Measurements from ENCODE around the gene DRG1.
A peak's percentile ranks its signal among the peaks of the same experiment; 100 is the strongest.

The DRG1 gene

DNA sequence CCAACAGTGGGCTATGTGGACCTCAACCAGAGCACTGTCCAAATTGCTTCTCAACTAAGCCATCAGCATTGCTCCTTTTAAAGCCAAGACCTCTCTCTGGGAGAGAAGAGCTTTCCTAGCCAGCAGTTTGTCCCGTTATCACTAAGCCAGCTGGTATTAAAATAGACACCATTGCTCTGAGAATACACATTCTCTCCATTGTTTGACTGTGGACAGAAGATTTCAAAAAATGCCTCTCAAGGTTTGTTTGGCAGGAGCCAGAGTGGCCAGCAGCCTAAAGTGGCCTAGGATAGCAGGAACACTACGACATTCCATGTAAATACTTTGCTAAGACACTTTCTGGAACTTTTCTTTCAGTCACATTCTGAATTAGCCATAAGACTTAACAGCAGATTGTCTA, 49.0 kb downstream of the DRG1 start:
- CTCF ChIA-PET, result interaction anchor here (1.3 to 1.8 kb wide), 3 partner anchors 8 to 12 kb away, joined by 3 to 5 read pairs (median 4); no protein-coding TSS in a partner anchor
- POLR2A ChIA-PET, result interaction anchor here (0.9 kb wide), 1 partner anchor 43 kb away, joined by 3 read pairs; no protein-coding TSS in a partner anchor

DNA sequence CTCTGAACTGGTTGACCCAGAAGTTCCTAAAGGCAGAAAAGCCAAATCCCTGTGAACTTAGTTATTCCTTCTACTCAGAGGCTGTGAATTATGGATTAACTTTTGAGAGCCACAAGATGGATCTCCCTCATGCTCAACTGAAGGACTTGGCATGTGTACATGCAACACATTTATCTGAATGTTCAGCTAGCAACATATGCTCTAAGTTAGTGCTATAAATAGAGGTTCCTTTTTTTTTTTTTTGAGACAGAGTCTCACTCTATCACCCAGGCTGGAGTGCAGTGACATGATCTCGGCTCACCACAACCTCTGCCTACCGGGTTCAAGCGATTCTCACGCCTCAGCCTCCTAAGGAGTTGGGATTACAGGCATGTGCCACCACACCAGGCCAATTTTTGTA, 50.1 kb downstream of the DRG1 start:
- ChIA-PET POLR2A (no interaction called here), CTCF (interaction anchor here (1.1 to 1.8 kb wide), 2 partner anchors 10 to 11 kb away, joined by 3 to 4 read pairs; no protein-coding TSS in a partner anchor)
- H3K27me3 ChIP-seq (replicated peaks in 2 of 5; ENCODE audit: control insufficient read depth in 4 of 5, insufficient read depth in 5 of 5, low read length in 4 of 5), result no peaks in the 10 kb centered on the region
- peak in 2 of 3 donors; percentile 6 to 31 for DNase-seq
- H3K4me1 ChIP-seq (ENCODE audit: control extremely low read depth in 1 of 4, control insufficient read depth in 4 of 4, insufficient read depth in 4 of 4, low read length in 3 of 4), result peaks cover 0 to 4% (median 1%) of the 10 kb centered on the region in 4 experiments
- H3K27ac ChIP-seq (ENCODE audit: insufficient read depth in 1 of 2, low read depth in 1 of 2, low read length in 2 of 2, poor library complexity in 1 of 2, severe bottlenecking in 2 of 2), result peak overlapping the region in 1 of 2 experiments; percentile 63
- 18% methylated on average over 4 of the region's 4 CpGs for WGBS (ENCODE audit: insufficient coverage)
- no peaks in the 10 kb centered on the region for H3K9me3 ChIP-seq (ENCODE audit: control extremely low read depth in 1 of 5, control insufficient read depth in 4 of 5, insufficient read depth in 2 of 5, low read depth in 1 of 5, low read length in 4 of 5)
- no peak overlapping the region for H3K4me3 ChIP-seq (ENCODE audit: control insufficient read depth in 1 of 7, extremely low read depth in 1 of 7, insufficient read depth in 4 of 7, low read depth in 2 of 7, low read length in 6 of 7)
- H3K36me3 ChIP-seq (ENCODE audit: control insufficient read depth in 4 of 4, insufficient read depth in 4 of 4, low read length in 3 of 4), result peaks cover 24 to 75% (median 44%) of the 10 kb centered on the region in 4 experiments

More for the DNA sequence above, 49.0 kb downstream of the DRG1 start:
- no peaks in the 10 kb centered on the region for H3K9me3 ChIP-seq (ENCODE audit: control extremely low read depth in 1 of 5, control insufficient read depth in 4 of 5, insufficient read depth in 2 of 5, low read depth in 1 of 5, low read length in 4 of 5)
- WGBS (ENCODE audit: insufficient coverage), result 89% methylated on average over 2 of the region's 2 CpGs
- peaks cover 20 to 74% (median 41%) of the 10 kb centered on the region in 4 experiments for H3K36me3 ChIP-seq (ENCODE audit: control insufficient read depth in 4 of 4, insufficient read depth in 4 of 4, low read length in 3 of 4)
- no peaks in the 10 kb centered on the region for H3K27me3 ChIP-seq (replicated peaks in 2 of 5; ENCODE audit: control insufficient read depth in 4 of 5, insufficient read depth in 5 of 5, low read length in 4 of 5)
- no peak overlapping the region for H3K27ac ChIP-seq (ENCODE audit: insufficient read depth in 1 of 2, low read depth in 1 of 2, low read length in 2 of 2, poor library complexity in 1 of 2, severe bottlenecking in 2 of 2)
- no peak overlapping the region for H3K4me3 ChIP-seq (ENCODE audit: control insufficient read depth in 1 of 7, extremely low read depth in 1 of 7, insufficient read depth in 4 of 7, low read depth in 2 of 7, low read length in 6 of 7)
- H3K4me1 ChIP-seq (ENCODE audit: control extremely low read depth in 1 of 4, control insufficient read depth in 4 of 4, insufficient read depth in 4 of 4, low read length in 3 of 4), result peaks cover 0 to 4% (median 1%) of the 10 kb centered on the region in 4 experiments
- no peak for DNase-seq

DNA sequence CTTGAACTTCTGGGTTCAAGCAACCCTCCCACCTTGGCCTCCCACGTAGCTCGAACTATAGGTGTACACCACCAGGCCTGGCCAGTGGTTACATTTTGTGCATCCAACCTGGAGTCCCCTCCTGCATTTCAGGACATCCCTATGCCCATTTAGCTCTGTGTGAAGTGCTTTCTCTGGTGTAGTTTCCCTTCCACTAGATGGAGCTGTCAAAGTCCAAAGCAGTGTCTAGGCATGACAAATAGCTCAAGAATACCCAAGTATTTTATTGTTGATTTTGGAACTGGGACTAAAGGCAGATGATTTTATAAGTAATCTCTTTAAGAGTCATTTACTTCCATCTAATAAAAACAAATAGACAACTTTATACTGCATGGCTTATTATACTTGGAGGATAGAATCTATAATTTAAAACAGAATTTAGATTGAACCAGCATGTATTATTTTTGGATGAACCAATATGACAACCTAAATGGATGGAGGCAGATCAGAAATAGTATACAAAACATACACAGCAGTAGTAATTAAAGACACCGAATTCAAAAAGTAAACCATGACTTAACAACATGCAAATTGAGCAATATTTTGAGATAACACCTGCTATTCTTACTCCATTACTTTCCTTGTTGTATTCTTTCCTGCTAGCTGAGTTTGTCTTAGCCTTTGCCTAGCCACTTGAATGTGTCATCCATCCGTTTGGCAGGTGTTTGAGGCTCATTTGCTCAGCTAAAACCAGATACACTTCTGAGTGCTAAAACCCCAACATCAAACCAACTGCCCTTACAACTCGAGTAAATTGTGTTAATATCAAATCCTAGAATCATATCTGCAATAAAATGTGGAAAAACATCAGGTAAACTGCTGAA, 52.5 kb downstream of the DRG1 start:
- CTCF ChIA-PET, result interaction anchor here (0.6 to 2.1 kb wide), 12 partner anchors 9 to 406 kb away, joined by 3 to 13 read pairs (median 4); no protein-coding TSS in a partner anchor
- POLR2A ChIA-PET, result no interaction called here
- Histone ChIP-seq H3K9me3 (ENCODE audit: control extremely low read depth in 1 of 5, control insufficient read depth in 4 of 5, insufficient read depth in 2 of 5, low read depth in 1 of 5, low read length in 4 of 5) (no peaks in the 10 kb centered on the region), H3K4me3 (ENCODE audit: control insufficient read depth in 1 of 7, extremely low read depth in 1 of 7, insufficient read depth in 4 of 7, low read depth in 2 of 7, low read length in 6 of 7) (no peak overlapping the region), H3K36me3 (ENCODE audit: control insufficient read depth in 4 of 4, insufficient read depth in 4 of 4, low read length in 3 of 4) (peaks cover 26 to 71% (median 36%) of the 10 kb centered on the region in 4 experiments), H3K27me3 (replicated peaks in 2 of 5; ENCODE audit: control insufficient read depth in 4 of 5, insufficient read depth in 5 of 5, low read length in 4 of 5) (no peaks in the 10 kb centered on the region), H3K27ac (ENCODE audit: insufficient read depth in 1 of 2, low read depth in 1 of 2, low read length in 2 of 2, poor library complexity in 1 of 2, severe bottlenecking in 2 of 2) (no peak overlapping the region), H3K4me1 (ENCODE audit: control extremely low read depth in 1 of 4, control insufficient read depth in 4 of 4, insufficient read depth in 4 of 4, low read length in 3 of 4) (peaks cover 0 to 4% (median 1%) of the 10 kb centered on the region in 4 experiments)
- peak; percentile 46 to 70 (median 67) for DNase-seq
- whole genome bisulfite sequencing (ENCODE audit: insufficient coverage), result 96% methylated on average over 4 of the region's 5 CpGs

DNA sequence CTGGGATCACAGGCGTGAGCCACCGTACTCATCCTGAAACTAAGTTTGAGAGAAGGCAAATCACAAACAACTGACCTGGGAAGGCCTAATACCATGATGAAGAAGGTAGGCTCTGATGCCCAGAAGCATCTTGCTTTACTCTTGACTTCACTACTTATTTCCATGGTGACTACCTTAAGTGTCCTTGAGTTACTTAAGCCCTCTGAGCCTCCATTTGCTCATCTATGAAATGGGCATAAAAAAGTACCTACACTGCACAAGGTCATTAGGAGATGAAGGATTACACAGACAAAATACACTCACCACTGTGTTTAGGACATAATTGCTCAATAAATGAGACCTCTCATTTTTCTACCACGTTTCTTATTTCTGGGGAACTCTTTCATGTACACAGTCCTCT, 62.3 kb downstream of the DRG1 start:
- Histone ChIP-seq H3K4me3 (ENCODE audit: control insufficient read depth in 1 of 7, extremely low read depth in 1 of 7, insufficient read depth in 4 of 7, low read depth in 2 of 7, low read length in 6 of 7) (no peak overlapping the region), H3K27ac (ENCODE audit: insufficient read depth in 1 of 2, low read depth in 1 of 2, low read length in 2 of 2, poor library complexity in 1 of 2, severe bottlenecking in 2 of 2) (no peak overlapping the region), H3K27me3 (replicated peaks in 2 of 5; ENCODE audit: control insufficient read depth in 4 of 5, insufficient read depth in 5 of 5, low read length in 4 of 5) (no peaks in the 10 kb centered on the region), H3K36me3 (ENCODE audit: control insufficient read depth in 4 of 4, insufficient read depth in 4 of 4, low read length in 3 of 4) (peaks cover 20 to 66% (median 48%) of the 10 kb centered on the region in 4 experiments), H3K4me1 (ENCODE audit: control extremely low read depth in 1 of 4, control insufficient read depth in 4 of 4, insufficient read depth in 4 of 4, low read length in 3 of 4) (no peaks in the 10 kb centered on the region), H3K9me3 (ENCODE audit: control extremely low read depth in 1 of 5, control insufficient read depth in 4 of 5, insufficient read depth in 2 of 5, low read depth in 1 of 5, low read length in 4 of 5) (no peaks in the 10 kb centered on the region)
- DNase-seq, result no peak
- POLR2A ChIA-PET, result no interaction called here
- 100% methylated on average over 2 of the region's 3 CpGs for WGBS (ENCODE audit: insufficient coverage)
- CTCF ChIA-PET, result interaction anchor here (1.0 to 1.4 kb wide), 2 partner anchors 10 to 12 kb away, joined by 3 to 4 read pairs; no protein-coding TSS in a partner anchor

DNA sequence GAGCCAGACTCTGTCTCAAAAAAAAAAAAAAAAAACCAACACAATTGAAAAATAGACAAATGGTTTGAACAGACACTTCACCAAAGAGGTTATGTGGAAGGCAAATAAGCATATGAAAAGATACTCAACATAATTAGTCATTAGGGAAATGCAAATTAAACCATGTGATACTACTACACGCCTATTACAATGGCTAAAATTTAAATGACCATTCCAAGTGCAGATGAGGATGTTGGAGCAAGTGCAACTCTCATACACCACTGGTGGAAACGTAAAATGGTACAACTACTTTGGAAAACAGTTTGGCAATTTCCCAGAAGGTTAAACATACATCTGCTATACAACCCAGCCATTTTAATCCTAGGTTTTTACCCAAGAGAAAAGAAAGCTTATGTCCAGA, 65.9 kb downstream of the DRG1 start:
- WGBS (ENCODE audit: insufficient coverage), result no CpG with 5 or more reads among the region's 2 CpGs

DNA sequence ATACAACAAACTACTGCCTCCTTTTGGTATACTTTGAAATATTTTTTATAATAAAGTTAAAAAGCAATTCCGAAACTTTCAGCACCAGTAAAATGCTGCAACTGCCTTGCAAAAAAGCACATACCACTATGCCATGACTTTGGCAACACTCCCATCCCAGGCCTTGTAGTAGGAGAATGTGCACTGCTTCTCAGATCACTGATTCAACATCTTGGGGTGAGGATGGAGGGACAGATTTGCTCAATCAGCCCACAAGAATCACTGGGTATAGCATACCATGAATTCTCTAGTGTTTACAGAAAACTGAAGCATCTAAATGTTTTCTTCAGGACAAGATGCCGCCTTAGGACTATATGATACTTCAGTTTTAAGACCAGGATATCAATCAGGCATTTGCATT, 75.3 kb downstream of the DRG1 start:
- peaks cover 0 to 5% (median 0%) of the 10 kb centered on the region in 4 experiments for H3K4me1 ChIP-seq (ENCODE audit: control extremely low read depth in 1 of 4, control insufficient read depth in 4 of 4, insufficient read depth in 4 of 4, low read length in 3 of 4)
- no peak for DNase-seq
- CTCF ChIA-PET, result no interaction called here
- H3K9me3 ChIP-seq (ENCODE audit: control extremely low read depth in 1 of 5, control insufficient read depth in 4 of 5, insufficient read depth in 2 of 5, low read depth in 1 of 5, low read length in 4 of 5), result no peaks in the 10 kb centered on the region
- H3K36me3 ChIP-seq (ENCODE audit: control insufficient read depth in 4 of 4, insufficient read depth in 4 of 4, low read length in 3 of 4), result peaks cover 13 to 47% (median 20%) of the 10 kb centered on the region in 4 experiments
- no peaks in the 10 kb centered on the region for H3K27me3 ChIP-seq (replicated peaks in 2 of 5; ENCODE audit: control insufficient read depth in 4 of 5, insufficient read depth in 5 of 5, low read length in 4 of 5)
- POLR2A ChIA-PET, result no interaction called here
- no peak overlapping the region for H3K4me3 ChIP-seq (ENCODE audit: control insufficient read depth in 1 of 7, extremely low read depth in 1 of 7, insufficient read depth in 4 of 7, low read depth in 2 of 7, low read length in 6 of 7)
- H3K27ac ChIP-seq (ENCODE audit: insufficient read depth in 1 of 2, low read depth in 1 of 2, low read length in 2 of 2, poor library complexity in 1 of 2, severe bottlenecking in 2 of 2), result no peak overlapping the region
- WGBS (ENCODE audit: insufficient coverage), result no CpG with 5 or more reads among the region's 2 CpGs

More for the DNA sequence above, 65.9 kb downstream of the DRG1 start:
- H3K27ac ChIP-seq (ENCODE audit: insufficient read depth in 1 of 2, low read depth in 1 of 2, low read length in 2 of 2, poor library complexity in 1 of 2, severe bottlenecking in 2 of 2), result no peak overlapping the region
- H3K9me3 ChIP-seq (ENCODE audit: control extremely low read depth in 1 of 5, control insufficient read depth in 4 of 5, insufficient read depth in 2 of 5, low read depth in 1 of 5, low read length in 4 of 5), result no peaks in the 10 kb centered on the region
- H3K4me3 ChIP-seq (ENCODE audit: control insufficient read depth in 1 of 7, extremely low read depth in 1 of 7, insufficient read depth in 4 of 7, low read depth in 2 of 7, low read length in 6 of 7), result no peak overlapping the region
- peaks cover 14 to 74% (median 49%) of the 10 kb centered on the region in 4 experiments for H3K36me3 ChIP-seq (ENCODE audit: control insufficient read depth in 4 of 4, insufficient read depth in 4 of 4, low read length in 3 of 4)
- POLR2A ChIA-PET, result no interaction called here
- H3K27me3 ChIP-seq (replicated peaks in 2 of 5; ENCODE audit: control insufficient read depth in 4 of 5, insufficient read depth in 5 of 5, low read length in 4 of 5), result no peaks in the 10 kb centered on the region
- DNase-seq, result no peak
- no peaks in the 10 kb centered on the region for H3K4me1 ChIP-seq (ENCODE audit: control extremely low read depth in 1 of 4, control insufficient read depth in 4 of 4, insufficient read depth in 4 of 4, low read length in 3 of 4)
- CTCF ChIA-PET, result interaction anchor here (0.7 to 1.1 kb wide), 2 partner anchors 20 to 195 kb away, joined by 3 read pairs; no protein-coding TSS in a partner anchor

DNA sequence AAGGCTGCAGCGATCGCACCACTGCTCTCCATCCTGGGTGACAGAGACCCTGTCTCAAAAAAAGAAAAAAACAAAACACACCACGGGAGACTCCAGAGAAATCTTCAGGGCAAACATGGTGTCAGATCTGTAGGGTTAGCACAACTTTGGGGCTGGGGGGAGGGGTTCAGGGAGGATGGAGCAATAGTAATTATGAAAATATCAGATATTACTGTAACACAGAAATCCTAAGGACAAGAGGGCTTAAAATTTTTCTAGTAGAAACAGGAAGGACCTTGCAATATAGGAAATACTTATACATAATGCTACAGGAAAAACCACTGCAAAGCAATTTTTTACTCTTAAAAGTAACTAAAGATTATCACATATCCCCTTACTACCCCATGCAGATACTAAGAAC, 76.4 kb downstream of the DRG1 start:
- Histone ChIP-seq H3K36me3 (ENCODE audit: control insufficient read depth in 4 of 4, insufficient read depth in 4 of 4, low read length in 3 of 4) (peaks cover 9 to 51% (median 19%) of the 10 kb centered on the region in 4 experiments), H3K4me3 (ENCODE audit: control insufficient read depth in 1 of 7, extremely low read depth in 1 of 7, insufficient read depth in 4 of 7, low read depth in 2 of 7, low read length in 6 of 7) (no peak overlapping the region), H3K27me3 (replicated peaks in 2 of 5; ENCODE audit: control insufficient read depth in 4 of 5, insufficient read depth in 5 of 5, low read length in 4 of 5) (no peaks in the 10 kb centered on the region), H3K9me3 (ENCODE audit: control extremely low read depth in 1 of 5, control insufficient read depth in 4 of 5, insufficient read depth in 2 of 5, low read depth in 1 of 5, low read length in 4 of 5) (no peaks in the 10 kb centered on the region), H3K4me1 (ENCODE audit: control extremely low read depth in 1 of 4, control insufficient read depth in 4 of 4, insufficient read depth in 4 of 4, low read length in 3 of 4) (peaks cover 0 to 5% (median 0%) of the 10 kb centered on the region in 4 experiments), H3K27ac (ENCODE audit: insufficient read depth in 1 of 2, low read depth in 1 of 2, low read length in 2 of 2, poor library complexity in 1 of 2, severe bottlenecking in 2 of 2) (no peak overlapping the region)
- DNase-seq, result no peak
- ChIA-PET CTCF (no interaction called here), POLR2A (no interaction called here)
- 90% methylated on average over 2 of the region's 3 CpGs for WGBS (ENCODE audit: insufficient coverage)
